SU-DHL-6 (cell line): Measurements from ENCODE around the gene PTPRN2.

Source experiments
- H2AFZ ChIP-seq: fragments of 200-600 bp; sonication (generic); 2 replicates; pipeline ENCODE4 v1.6.1; 2014; ENCODE audit warnings: low read depth, mild to moderate bottlenecking, moderate library complexity, mixed read lengths, antibody characterized with exemption, low read length; ENCODE audit not compliant: severe bottlenecking
- H3F3A ChIP-seq: fragments of 200-600 bp; shearing (Covaris generic); 2 replicates; pipeline ENCODE4 v1.6.0; 2016; ENCODE audit warnings: antibody characterized with exemption, mild to moderate bottlenecking; ENCODE audit not compliant: insufficient read depth
- H3K27ac ChIP-seq: fragments of 200-600 bp; sonication (generic); 2 replicates; pipeline ENCODE4 v1.5.1; 2016; ENCODE audit warnings: low read depth, mild to moderate bottlenecking, low read length, moderate library complexity, mixed read lengths
- H3K27me3 ChIP-seq: fragments of 200-600 bp; sonication (generic), shearing (Covaris generic); 2 replicates; pipeline ENCODE4 v1.6.0; 2014; ENCODE audit warnings: mild to moderate bottlenecking, low read length
- H3K36me3 ChIP-seq: fragments of 200-600 bp; sonication (generic); 2 replicates; pipeline ENCODE4 v1.6.1; 2014; ENCODE audit warnings: mild to moderate bottlenecking, low read length, mixed read lengths
- H3K4me2 ChIP-seq: fragments of 300-600, 200-600 bp; shearing (Covaris generic), sonication (generic); 2 replicates; pipeline ENCODE4 v1.6.0; 2014; ENCODE audit warnings: low read length, low read depth, mild to moderate bottlenecking; ENCODE audit not compliant: poor library complexity, severe bottlenecking
- H3K4me3 ChIP-seq: fragments of 200-600 bp; sonication (generic); 2 replicates; pipeline ENCODE4 v1.5.1; 2014; ENCODE audit warnings: antibody characterized with exemption, low read length, mild to moderate bottlenecking, mixed read lengths; ENCODE audit not compliant: insufficient read depth, poor library complexity, severe bottlenecking
- H3K79me2 ChIP-seq: fragments of 200-600 bp; sonication (generic); 2 replicates; pipeline ENCODE4 v1.6.1; 2014; ENCODE audit warnings: mild to moderate bottlenecking, low read length, moderate library complexity; ENCODE audit not compliant: insufficient read depth
- H3K9ac ChIP-seq: fragments of 200-600 bp; sonication (generic); 2 replicates; pipeline ENCODE4 v1.7.0; 2014; ENCODE audit warnings: mild to moderate bottlenecking, low read length
- H3K9me2 ChIP-seq: fragments of 200-600 bp; sonication (generic); replicated peaks from 2 replicates; pipeline ENCODE4 v1.6.1; 2014; ENCODE audit warnings: low read length; ENCODE audit not compliant: insufficient read depth
- H3K9me3 ChIP-seq: fragments of 200-600 bp; sonication (generic); 2 replicates; pipeline ENCODE4 v1.6.1; 2014; ENCODE audit warnings: low read length, mixed read lengths; ENCODE audit not compliant: insufficient read depth
- H4K20me1 ChIP-seq: fragments of 200-600 bp; sonication (generic); 2 replicates; pipeline ENCODE4 v1.6.1; 2014; ENCODE audit warnings: low read depth, mild to moderate bottlenecking, antibody characterized with exemption, low read length, moderate library complexity, mixed read lengths
- EZH2phosphoT487 ChIP-seq: fragments of 200-600 bp; sonication (generic), shearing (Covaris generic); conservative IDR thresholded peaks from 2 replicates; pipeline ENCODE4 v1.6.1; 2018; ENCODE audit warnings: mild to moderate bottlenecking, antibody characterized with exemption, low read length, moderate library complexity, mixed read lengths
- TF ChIP-seq, protein P1 (sequence below): fragments of 200-600 bp; sonication (generic); IDR thresholded peaks from one replicate; pipeline ENCODE4 v1.5.1; 2017; ENCODE audit warnings: antibody characterized with exemption, mild to moderate bottlenecking, low read length, moderate library complexity; ENCODE audit not compliant: insufficient read depth, poor library complexity, severe bottlenecking

PTPRN2 gene

DNA sequence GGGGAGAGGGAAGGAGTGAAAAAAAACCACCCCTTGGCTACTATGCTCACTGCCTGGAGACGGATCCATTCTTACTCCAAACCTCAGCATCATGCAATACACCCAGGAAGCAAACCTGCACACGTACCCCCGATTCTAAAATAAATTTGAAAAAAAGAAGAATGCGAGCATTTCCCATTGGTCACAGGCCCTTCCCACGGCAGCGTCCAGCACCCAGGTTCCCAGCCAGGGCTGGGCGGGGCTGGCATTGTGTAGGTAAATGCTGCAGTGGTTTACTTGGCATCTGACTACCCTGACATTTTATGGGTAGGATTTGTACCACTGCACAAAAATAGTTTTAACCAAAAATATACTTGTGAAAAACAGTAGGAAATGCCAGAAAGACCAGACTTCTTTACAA lies 831.9 kb downstream of the PTPRN2 start:
- no peaks in the 10 kb centered on the region for H4K20me1 ChIP-seq
- H3F3A ChIP-seq: no peaks in the 10 kb centered on the region
- no peak overlapping the region for H2AFZ ChIP-seq
- H3K4me3 ChIP-seq: no peak overlapping the region
- H3K9ac ChIP-seq: no peak overlapping the region
- no peak overlapping the region for H3K4me2 ChIP-seq
- no peaks in the 10 kb centered on the region for H3K27me3 ChIP-seq
- TF ChIP-seq EZH2phosphoT487: no peak
- TF ChIP-seq, protein P1, sequence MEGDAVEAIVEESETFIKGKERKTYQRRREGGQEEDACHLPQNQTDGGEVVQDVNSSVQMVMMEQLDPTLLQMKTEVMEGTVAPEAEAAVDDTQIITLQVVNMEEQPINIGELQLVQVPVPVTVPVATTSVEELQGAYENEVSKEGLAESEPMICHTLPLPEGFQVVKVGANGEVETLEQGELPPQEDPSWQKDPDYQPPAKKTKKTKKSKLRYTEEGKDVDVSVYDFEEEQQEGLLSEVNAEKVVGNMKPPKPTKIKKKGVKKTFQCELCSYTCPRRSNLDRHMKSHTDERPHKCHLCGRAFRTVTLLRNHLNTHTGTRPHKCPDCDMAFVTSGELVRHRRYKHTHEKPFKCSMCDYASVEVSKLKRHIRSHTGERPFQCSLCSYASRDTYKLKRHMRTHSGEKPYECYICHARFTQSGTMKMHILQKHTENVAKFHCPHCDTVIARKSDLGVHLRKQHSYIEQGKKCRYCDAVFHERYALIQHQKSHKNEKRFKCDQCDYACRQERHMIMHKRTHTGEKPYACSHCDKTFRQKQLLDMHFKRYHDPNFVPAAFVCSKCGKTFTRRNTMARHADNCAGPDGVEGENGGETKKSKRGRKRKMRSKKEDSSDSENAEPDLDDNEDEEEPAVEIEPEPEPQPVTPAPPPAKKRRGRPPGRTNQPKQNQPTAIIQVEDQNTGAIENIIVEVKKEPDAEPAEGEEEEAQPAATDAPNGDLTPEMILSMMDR: no peak
- H3K79me2 ChIP-seq: no peaks in the 10 kb centered on the region
- H3K27ac ChIP-seq: no peak overlapping the region
- H3K36me3 ChIP-seq: no peaks in the 10 kb centered on the region
- no peaks in the 10 kb centered on the region for H3K9me3 ChIP-seq
- no peaks in the 10 kb centered on the region for H3K9me2 ChIP-seq

DNA sequence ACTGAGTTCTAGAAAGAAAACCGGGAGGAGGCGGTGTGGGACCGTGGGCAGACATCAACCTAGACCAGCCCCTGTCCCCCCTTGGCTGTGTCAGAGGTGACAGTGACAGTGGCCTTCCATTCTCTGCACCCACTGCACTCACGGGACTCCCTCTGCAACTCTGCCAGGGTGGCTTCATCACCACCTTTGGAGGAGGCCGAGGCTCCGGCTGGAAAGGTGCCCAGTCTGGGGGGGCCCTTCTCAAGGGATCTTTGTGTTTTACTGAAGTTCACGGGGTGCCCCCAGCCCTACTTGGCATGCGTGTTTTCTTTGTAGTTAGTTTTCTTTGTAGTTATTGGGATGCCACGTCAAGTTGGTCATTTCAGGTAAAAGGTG lies 833.2 kb downstream of the PTPRN2 start:
- H3K9me2 ChIP-seq: no peaks in the 10 kb centered on the region
- no peak overlapping the region for H3K4me2 ChIP-seq
- H3K79me2 ChIP-seq: no peaks in the 10 kb centered on the region
- H4K20me1 ChIP-seq: no peaks in the 10 kb centered on the region
- no peaks in the 10 kb centered on the region for H3K27me3 ChIP-seq
- no peak overlapping the region for H2AFZ ChIP-seq
- H3K36me3 ChIP-seq: no peaks in the 10 kb centered on the region
- no peaks in the 10 kb centered on the region for H3K9me3 ChIP-seq
- no peak overlapping the region for H3K4me3 ChIP-seq
- TF ChIP-seq EZH2phosphoT487: no peak
- TF ChIP-seq, protein P1: no peak
- H3K9ac ChIP-seq: no peak overlapping the region
- H3F3A ChIP-seq: no peaks in the 10 kb centered on the region
- no peak overlapping the region for H3K27ac ChIP-seq

DNA sequence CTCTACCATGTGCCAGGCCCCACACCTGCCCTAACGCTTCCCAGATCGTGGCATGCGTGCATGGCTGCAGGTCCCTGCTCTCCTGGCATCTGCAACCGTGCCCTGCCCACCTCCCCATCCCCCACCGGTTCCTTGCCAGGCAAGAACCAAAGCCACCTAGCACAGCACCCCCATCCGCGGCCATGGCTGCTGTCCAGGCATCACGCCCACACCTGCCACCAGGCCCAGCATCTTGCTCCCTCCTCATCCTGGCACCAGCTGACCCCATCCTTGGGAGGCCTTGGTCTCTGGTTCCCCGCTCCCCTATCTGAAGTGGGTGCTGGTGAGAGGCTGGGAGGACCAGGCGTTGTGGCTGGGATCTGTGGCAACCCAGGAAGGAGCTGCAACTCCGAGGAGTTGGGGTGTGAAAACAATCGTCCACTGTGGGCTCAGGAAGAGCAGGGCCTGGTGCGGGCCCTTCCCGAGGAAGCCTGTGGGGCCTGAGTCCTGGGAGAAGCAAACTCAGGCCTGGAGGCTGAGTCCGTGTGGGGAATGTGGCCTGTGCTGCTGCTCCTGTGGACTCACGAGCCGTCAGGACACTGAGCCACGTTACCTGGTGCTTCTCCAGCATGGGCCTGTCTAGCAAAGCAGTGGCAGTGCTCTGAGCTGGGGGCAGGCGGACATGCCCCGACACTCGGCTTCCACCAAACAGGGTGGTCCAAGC lies 833.8 kb downstream of the PTPRN2 start:
- H2AFZ ChIP-seq: no peak overlapping the region
- H3K9me3 ChIP-seq: no peaks in the 10 kb centered on the region
- H3K9ac ChIP-seq: no peak overlapping the region
- H3K9me2 ChIP-seq: no peaks in the 10 kb centered on the region
- no peak overlapping the region for H3K4me2 ChIP-seq
- H3K27ac ChIP-seq: no peak overlapping the region
- H3K79me2 ChIP-seq: no peaks in the 10 kb centered on the region
- H3F3A ChIP-seq: no peaks in the 10 kb centered on the region
- no peaks in the 10 kb centered on the region for H4K20me1 ChIP-seq
- TF ChIP-seq, protein P1: no peak
- no peak for TF ChIP-seq EZH2phosphoT487
- no peaks in the 10 kb centered on the region for H3K27me3 ChIP-seq
- H3K36me3 ChIP-seq: no peaks in the 10 kb centered on the region
- H3K4me3 ChIP-seq: no peak overlapping the region
